ENCODE measurements around the gene MIS12.

Gene MIS12

DNA sequence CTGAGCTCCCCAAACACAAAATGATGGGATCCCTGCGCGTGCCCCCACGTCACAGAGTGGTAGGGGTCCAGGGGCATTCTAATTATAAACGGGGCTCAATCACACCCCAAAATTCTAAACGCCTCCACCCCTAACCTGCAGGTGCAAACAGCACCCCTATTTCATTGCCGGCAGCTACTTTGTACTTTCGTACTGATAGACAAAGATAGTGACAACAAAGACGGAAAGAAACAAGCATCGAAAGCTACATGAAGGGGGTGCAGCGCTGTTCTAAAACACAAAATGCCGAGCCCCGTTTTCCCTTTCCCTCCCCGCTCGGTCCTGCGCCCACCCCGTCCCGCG is 13.9 kb downstream of the MIS12 start:
- DNase-seq (ENCODE audit: low read depth), result no peak

DNA sequence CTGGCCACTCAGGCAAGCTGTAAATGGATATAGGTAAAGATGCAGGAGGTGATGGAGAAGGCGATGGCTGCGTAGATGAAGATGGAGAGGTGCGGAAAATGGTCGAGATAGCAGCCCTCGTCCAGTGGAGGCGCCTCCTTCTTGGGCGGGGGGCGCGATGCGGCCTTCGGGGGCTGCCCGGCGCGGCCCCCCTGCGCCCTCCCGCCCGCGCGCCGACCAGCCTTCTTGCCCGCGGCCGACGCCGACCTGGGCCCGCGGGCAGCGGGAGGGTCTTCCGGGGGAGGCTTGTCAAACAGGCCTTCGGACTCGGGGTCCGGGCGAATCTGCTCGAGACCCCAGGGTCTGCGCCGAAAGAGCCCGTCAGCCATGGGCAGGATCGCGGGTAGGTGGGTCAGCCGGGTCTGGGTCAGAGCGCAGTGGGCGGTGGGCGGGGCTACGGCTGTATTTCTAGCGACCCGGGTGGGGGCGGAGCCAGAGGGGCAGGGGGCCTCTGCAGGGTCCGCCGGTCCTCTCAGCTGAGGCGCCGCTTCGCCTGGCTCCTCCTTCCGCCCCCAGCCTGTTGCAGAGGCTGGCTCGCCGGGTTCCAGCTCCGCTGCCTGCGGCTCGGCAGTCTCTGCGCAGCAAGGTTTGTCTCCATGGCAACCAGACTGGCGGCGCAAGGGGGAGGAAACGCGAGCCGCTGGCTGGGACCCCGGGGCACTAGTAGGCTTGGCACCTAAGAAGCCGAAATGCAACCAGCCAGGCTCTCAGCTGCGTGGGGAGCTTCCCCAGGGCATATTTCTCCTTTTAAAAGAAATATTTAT is 14.4 kb downstream of the MIS12 start:
- no peak for DNase-seq (ENCODE audit: low read depth)

GRCh38 chr17:5501685-5502084 is 15.3 kb downstream of the MIS12 start:
- no peak for DNase-seq (ENCODE audit: low read depth)

DNA sequence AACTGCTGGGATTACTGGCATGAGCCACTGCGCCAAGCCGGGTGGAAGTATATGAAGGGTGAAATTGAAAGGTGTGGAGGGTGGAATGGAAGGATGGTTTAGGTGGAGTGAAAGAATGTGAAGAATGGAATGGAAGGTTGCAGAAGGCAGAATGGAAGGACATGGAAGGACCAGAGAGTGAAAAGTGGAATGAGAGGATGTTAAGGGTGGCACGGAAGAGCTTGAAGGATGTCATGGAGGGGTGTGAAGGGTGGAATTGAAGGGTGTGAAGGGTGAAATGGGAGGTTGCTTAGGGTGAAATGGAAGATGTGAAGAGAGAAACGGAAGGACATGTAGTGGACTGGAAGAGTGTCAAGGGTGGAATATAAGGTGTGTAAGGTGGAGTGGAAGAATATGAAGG is 16.2 kb downstream of the MIS12 start:
- DNase-seq (ENCODE audit: low read depth), result no peak

DNA sequence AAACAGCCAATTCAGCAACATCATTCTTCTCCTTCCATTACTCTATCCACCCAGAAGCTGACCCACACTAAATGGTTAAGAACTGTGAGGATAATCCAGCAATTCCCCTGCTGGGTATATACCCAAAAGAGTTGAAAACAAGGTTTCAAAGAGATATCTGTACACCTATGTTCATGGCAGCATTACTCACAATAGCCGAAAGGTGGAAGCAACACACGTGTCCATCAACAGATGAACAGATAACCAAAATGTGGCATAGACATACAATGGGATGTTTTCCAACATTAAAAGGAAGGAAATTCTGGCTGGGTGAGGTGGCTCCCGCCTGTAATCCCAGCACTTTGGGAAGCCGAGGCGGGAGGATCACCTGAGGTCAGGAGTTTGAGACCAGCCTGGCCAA is 19.9 kb downstream of the MIS12 start:
- no peak for DNase-seq (ENCODE audit: low read depth)

DNA sequence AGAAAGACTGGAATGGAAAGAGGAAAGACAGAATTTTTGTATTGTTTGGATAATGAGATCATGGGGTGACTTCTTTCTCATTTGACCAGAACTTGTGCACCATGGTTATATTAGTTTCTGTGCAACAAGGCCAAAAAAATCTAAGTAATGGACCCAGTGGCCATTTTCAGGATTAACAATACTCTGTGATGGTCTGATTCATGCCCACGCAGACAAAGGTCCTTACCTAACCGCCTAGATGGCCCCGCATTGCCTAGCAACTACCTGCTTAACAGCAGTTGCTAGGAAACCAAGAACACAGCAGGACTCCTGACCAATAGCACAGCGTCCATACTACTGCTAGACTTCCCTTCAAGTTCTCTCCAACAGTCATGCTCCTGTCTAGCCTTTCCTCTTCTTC is 22.4 kb downstream of the MIS12 start:
- DNase-seq (ENCODE audit: low read depth), result peak; percentile 70

- no peak for DNase-seq (ENCODE audit: low read depth)
Measured at GRCh38 chr17:5509482-5509881, 23.1 kb downstream of the MIS12 start.

- DNase-seq (ENCODE audit: low read depth), result no peak
Measured at GRCh38 chr17:5510771-5511170, 24.4 kb downstream of the MIS12 start.

DNA sequence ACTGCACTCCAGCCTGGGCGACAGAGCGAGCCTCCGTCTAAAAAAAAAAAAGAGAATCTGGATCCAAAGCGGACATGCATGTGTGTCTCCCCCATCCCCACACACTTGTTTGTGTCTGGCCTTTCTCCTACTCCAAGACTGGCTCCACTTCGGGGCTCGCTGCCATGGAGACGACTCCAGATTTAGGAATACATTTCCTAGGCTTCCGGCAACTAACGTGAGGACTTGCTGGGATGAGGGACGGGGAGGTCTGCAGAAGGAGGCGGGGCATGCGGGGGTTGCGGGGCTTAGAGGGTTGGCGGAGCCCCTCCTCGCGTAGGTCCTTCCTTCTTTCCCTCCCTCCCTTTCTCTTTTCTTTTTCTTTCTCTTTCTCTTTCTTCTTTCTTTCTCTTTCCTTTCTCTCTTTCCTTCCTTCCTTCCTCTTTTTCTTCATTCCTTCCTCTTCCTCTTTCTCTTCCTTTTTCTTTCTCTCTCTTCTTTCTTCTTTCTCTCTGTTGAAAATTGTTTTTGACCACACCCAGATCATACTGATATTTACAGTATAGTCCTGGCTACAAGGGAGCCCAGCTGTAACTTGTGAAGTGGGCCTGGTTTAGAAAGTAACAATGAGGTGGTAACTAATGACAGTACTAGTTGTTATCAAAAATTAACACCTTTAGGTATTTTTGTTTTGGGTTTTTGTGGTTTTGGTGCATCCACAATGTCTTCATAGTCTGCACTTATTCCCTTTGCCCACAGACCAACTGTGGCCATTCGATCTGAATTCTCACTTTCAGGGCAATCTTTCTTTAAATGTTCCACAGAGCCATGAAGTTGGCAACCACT is 25.2 kb downstream of the MIS12 start:
- DNase-seq (ENCODE audit: low read depth), result no peak

DNA sequence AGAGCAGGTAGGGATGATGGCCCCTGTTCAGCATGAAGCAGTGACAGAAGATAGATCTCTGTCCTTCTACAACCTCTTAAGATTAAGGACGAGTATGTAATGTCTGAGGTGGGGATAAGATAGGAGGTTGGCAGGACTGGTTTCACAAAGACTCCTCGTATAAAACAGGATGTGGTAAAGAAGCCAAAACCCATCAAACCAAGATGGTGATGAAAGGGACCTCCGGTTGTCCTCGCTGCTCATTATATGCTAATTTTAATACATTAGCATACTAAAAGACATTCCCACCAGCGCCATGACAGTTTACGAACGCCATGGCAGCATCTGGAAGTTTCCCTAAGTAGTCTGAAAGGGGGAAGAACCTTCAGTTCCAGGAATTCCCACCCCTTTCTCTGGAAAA is 27.3 kb downstream of the MIS12 start:
- DNase-seq (ENCODE audit: low read depth), result no peak

GRCh38 chr17:5514976-5515375 is 28.6 kb downstream of the MIS12 start:
- DNase-seq (ENCODE audit: low read depth), result no peak

GRCh38 chr17:5516060-5516792 is 29.9 kb downstream of the MIS12 start:
- peak; percentile 98 for DNase-seq (ENCODE audit: low read depth)

DNA sequence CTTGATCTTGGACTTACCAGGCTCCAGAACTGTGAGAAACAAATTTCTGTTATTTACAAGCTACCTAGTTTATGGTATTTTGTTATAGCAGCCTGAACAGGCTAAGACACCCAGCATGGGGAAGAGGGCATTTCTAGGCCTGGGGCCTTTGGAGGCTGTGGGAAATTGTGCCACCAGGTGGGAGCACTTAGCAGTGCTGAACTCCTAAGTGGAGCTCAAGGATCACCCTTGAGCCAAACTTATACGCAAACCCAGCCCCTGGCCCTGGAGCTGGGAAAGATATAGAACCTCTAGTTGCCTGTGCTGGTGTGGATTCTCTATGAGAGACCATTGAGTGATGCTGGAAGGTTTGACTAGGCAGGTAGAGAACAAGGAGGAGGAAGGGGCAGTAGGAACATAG is 36.1 kb downstream of the MIS12 start:
- DNase-seq (ENCODE audit: low read depth), result no peak

- DNase-seq (ENCODE audit: low read depth), result no peak
Measured at GRCh38 chr17:5523249-5523648, 36.9 kb downstream of the MIS12 start.

GRCh38 chr17:5526821-5527598 is 40.6 kb downstream of the MIS12 start:
- DNase-seq (ENCODE audit: low read depth), result peak; percentile 87

DNA sequence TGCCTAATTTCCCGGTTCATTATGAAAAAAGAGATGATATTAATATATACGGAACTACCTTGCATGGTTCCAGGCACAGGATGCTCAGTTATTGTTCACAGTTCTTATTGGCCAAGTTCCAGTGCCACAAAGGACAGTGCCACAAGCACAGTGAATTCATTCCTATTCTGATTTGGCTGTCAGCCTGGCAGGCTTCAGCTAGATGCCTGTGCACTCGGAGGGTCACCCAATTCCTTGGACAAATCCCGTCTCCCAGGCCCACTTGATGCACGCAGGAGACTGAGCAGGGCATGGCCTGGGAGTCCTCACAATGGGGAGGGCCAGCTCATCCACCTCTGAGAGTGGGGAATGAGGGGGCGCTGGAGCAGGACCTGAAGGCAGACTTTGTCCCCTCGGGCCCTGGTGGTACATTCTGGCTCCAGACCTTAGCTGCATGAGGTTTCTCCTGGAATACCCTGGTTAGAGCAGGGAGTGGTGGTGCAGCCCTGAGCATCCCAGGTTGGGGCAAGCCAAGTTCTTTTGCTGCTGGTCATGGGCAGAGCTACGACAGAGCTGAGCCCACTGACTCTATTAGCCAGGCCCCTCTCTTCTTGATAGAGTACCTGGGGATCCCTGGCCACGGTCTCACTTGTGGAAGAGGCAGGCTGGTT is 41.4 kb downstream of the MIS12 start:
- no peak for DNase-seq (ENCODE audit: low read depth)

DNA sequence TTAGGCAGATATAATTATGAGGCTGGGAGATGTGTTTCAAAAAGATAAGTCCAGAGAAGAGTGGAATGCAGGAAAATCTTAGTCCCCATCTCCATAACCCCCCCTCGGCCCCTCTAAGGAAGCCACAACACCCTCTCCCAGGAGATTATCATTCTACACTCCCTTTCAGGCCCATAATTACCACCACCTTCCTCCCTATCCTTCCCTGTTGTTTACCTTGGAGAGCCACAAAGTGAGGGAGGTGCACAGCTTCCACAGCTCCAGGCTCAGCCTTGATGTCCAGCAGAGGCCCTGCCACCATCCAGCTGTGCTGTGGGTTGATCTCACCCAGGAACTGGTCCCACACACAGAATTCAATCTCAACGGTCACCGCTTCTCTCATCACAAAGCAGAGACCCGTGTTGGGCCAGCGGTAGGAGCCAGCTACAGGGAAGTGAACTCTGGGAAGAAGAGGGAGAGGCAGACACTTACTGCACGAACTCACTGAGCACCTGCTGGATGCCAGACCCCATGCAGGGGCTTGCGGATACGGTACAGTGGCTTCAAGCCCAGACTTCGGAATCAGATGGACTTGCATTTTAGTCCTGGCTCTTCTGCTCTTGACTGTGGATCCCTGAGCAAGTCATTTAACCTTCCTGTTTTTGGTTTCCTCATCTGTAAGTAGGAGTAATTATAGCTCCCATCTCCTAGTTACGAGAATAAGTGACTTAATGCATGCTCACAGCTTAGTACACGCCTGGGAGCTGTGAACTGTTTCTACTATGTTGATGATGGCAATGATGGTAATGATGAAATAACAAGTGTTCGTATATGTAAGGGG is 44.1 kb downstream of the MIS12 start:
- DNase-seq (ENCODE audit: low read depth), result no peak

GRCh38 chr17:5531085-5531418 is 44.7 kb downstream of the MIS12 start:
- DNase-seq (ENCODE audit: low read depth), result no peak

DNA sequence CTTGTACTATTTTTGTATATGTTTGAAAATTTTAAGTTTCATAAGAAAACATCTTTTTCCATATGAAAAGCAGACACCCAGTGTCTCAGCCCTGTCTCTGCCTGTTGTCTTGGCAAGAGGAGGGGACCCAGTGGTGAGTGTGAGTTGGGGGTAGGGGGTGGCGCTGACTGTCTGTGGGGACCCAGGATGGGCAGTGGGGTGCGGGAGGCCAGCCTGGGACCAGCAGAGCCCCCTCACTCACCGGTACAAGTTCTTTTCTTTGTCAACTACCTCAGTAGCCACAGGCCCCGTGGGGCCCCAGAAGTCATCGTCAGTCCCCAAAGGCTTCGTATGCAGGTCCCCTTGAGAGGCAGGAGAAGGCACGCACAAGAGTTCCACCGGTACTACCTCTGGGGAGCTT is 46.2 kb downstream of the MIS12 start:
- DNase-seq (ENCODE audit: low read depth), result no peak

DNA sequence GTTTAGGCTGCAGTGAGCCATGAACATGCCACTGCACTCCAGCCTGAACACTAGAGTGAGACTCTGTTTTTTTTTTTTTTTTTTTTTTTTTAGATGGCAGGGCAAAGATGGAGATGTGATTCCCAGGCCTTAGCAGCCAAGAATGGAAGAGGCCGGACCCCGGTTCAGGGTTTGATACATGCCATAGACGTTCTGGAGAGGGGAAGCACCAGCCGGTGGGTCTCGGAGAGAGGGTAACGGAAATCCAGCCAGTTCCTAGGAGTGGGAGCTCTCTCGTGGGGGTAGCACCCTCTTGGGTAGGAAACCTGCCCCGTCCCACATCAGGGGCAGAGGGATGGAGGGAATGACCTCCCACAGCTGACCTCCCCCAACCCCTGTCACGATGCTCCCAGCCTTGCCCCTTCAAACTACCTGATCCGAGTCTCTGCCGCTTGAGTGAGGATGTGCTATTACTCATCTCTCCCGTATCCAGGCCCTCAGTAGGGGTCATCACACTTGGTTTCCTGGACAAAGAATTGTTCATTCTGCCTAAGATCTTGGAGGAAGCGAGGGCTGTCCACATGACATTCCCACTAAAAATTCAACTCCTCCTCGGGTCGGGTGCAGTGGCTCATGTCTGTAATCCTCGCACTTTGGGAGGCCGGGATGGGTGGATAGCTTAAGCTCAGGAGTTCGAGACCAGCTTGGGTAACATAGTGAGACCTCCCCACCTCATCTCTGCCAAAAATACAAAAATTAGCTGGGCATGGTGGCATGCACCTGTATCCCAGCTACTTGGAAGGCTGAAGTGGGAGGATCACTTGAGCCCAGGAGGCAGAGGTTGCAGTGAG is 47.3 kb downstream of the MIS12 start:
- no peak for DNase-seq (ENCODE audit: low read depth)

Measured in non-pigmented ciliary epithelial cell (primary cell).